Lower lobe of right lung (tissue), 2 donors: Measurements from ENCODE around the gene GALNT13. TPM values are rescaled to one million over a fixed set of nuclear protein-coding genes. Genes with fewer than 3 reads are reported as not detected.

Source experiments
- ATAC-seq, 2 donors: fragments of 200-7000 bp; cut with Tn5 transposase; one replicate each; pipeline ENCODE4 v1.9.1; 2020 to 2022; ENCODE audit warnings: mild to moderate bottlenecking in 2 of 2, moderate library complexity in 2 of 2
- DNase-seq: peaks from one replicate; pipeline ENCODE4 v3.0.0-alpha.2; 2020
- H3K27ac ChIP-seq: fragments of 200-600 bp; one replicate; pipeline ENCODE4 v1.8.0; 2022
- H3K27me3 ChIP-seq: fragments of 200-600 bp; one replicate; pipeline ENCODE4 v1.8.0; 2022; ENCODE audit warnings: low read depth
- H3K36me3 ChIP-seq: fragments of 200-600 bp; one replicate; pipeline ENCODE4 v1.8.0; 2022; ENCODE audit warnings: mild to moderate bottlenecking
- H3K4me1 ChIP-seq: fragments of 200-600 bp; one replicate; pipeline ENCODE4 v1.8.0; 2022
- H3K4me3 ChIP-seq: fragments of 200-600 bp; one replicate; pipeline ENCODE4 v1.8.0; 2022; ENCODE audit warnings: mild to moderate bottlenecking
- H3K9me3 ChIP-seq: fragments of 200-600 bp; one replicate; pipeline ENCODE4 v1.8.0; 2022
- CTCF ChIP-seq: fragments of 200-600 bp; IDR thresholded peaks from one replicate; pipeline ENCODE4 v1.8.0; 2022; ENCODE audit warnings: antibody characterized with exemption, mild to moderate bottlenecking
- intact Hi-C: fragments of 100-400 bp; cut with DNase I; formaldehyde crosslinking; loops from one replicate; pipeline ENCODE4 v1.11.0; 2022
- total RNA-seq: library from RNA; stranded (reverse); fragmentation: NEBNext Ultra II Directional; extraction: Animal tissue kit (Norgen Biotek cat#: 25700); gene quantifications from one replicate; pipeline ENCODE4 v1.2.1, GENCODE V29; 2021
- donor health status: DM: no; HTN: yes; CAD: no; lungs with severe emphysema.

Gene GALNT13
- total RNA-seq, 1 donor from 2014 or later, result 2.4 TPM

DNA sequence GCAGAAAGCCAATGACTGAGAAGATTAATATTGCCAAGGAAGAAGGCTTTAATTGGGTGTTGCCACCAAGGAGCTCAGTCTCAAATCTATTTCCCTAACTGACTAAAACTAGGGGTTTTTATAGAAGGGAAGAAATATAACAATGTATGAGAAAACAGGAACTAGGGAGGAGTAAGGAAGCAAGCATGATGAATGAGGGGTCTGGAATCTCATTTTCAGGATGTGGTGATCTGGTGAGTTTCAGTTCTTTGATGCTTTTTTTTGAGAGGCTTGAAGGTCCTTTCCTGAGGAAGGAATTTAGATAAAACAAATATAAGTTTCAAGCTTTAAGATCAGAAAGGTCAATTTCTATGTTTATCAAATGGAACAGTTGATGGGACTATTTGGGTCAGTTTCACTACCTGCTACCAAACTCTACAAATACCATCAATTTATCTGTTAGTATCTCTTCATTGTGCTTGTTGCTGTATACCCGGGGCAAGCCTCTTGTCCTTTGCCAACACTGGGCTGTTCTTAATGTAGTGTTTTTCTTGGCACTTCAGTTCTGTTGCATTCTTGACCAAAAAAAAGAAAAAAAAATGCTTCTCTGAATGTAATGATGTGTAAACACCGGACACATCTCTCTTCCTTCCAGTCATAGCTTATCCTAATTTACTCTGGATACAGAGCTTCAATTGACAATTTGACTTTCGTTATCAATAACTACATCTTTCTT lies 357.0 kb downstream of the GALNT13 start:
- H3K4me3 ChIP-seq, result no peak overlapping the region
- DNase-seq, result no peak
- no peak for ATAC-seq
- H3K9me3 ChIP-seq, result no peaks in the 10 kb centered on the region
- no peaks in the 10 kb centered on the region for H3K27me3 ChIP-seq
- H3K4me1 ChIP-seq, result no peaks in the 10 kb centered on the region
- no peaks in the 10 kb centered on the region for H3K36me3 ChIP-seq
- TF ChIP-seq CTCF, result no peak
- no peak overlapping the region for H3K27ac ChIP-seq
- intact Hi-C loops, result no loop called here

- TF ChIP-seq CTCF, result no peak
- H3K9me3 ChIP-seq, result no peaks in the 10 kb centered on the region
- no peaks in the 10 kb centered on the region for H3K36me3 ChIP-seq
- H3K27me3 ChIP-seq, result no peaks in the 10 kb centered on the region
- H3K4me3 ChIP-seq, result no peak overlapping the region
- ATAC-seq (no peak), DNase-seq (no peak)
- H3K27ac ChIP-seq, result no peak overlapping the region
- H3K4me1 ChIP-seq, result no peaks in the 10 kb centered on the region
- intact Hi-C loops, result no loop called here
Observed at GRCh38 chr2:154229966-154230365, 358.2 kb downstream of the GALNT13 start.

DNA sequence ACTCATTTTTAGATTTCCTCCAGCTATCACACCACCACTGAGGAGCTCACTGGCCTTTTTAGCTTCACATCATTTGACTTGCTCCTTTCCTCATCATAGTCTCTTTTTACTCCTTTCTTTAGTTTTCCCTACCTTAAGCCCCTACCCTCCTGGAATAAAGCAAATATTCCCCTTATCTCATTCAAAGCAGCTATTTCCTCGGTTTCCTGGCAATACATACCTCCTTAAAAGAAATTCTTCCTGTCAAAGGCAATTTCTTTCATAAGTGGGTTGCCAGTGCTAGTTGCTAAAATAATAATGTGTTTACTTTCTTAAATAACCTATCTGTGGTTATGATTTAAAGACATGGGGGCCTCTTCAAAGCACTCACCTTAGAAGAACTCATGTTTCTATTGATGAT lies 359.3 kb downstream of the GALNT13 start:
- TF ChIP-seq CTCF, result no peak
- Histone ChIP-seq H3K9me3 (no peaks in the 10 kb centered on the region), H3K4me3 (no peak overlapping the region), H3K4me1 (no peaks in the 10 kb centered on the region), H3K27me3 (no peaks in the 10 kb centered on the region), H3K27ac (no peak overlapping the region), H3K36me3 (no peaks in the 10 kb centered on the region)
- ATAC-seq (no peak), DNase-seq (no peak)
- intact Hi-C loops, result no loop called here

- DNase-seq, result no peak
- H3K4me1 ChIP-seq, result no peaks in the 10 kb centered on the region
- no peaks in the 10 kb centered on the region for H3K36me3 ChIP-seq
- no peak overlapping the region for H3K27ac ChIP-seq
- no peaks in the 10 kb centered on the region for H3K9me3 ChIP-seq
- no peak for ATAC-seq
- H3K27me3 ChIP-seq, result no peaks in the 10 kb centered on the region
- intact Hi-C loops, result no loop called here
- TF ChIP-seq CTCF, result no peak
- no peak overlapping the region for H3K4me3 ChIP-seq
Observed at GRCh38 chr2:154233231-154233630, 361.5 kb downstream of the GALNT13 start.

- Histone ChIP-seq H3K27me3 (no peaks in the 10 kb centered on the region), H3K9me3 (no peaks in the 10 kb centered on the region), H3K27ac (no peak overlapping the region), H3K36me3 (no peaks in the 10 kb centered on the region), H3K4me1 (no peaks in the 10 kb centered on the region), H3K4me3 (no peak overlapping the region)
- DNase-seq (no peak), ATAC-seq (no peak)
- intact Hi-C loops, result no loop called here
- TF ChIP-seq CTCF, result no peak
Observed at GRCh38 chr2:154238252-154238651, 366.5 kb downstream of the GALNT13 start.
